Right lobe of liver (tissue), 6 donors: ENCODE measurements around the gene CELSR1. TPM values are rescaled to one million over a fixed set of nuclear protein-coding genes. Genes with fewer than 3 reads are reported as not detected.

Experiments
- ATAC-seq, 4 donors: fragments of 200-7000 bp; cut with Tn5 transposase; one replicate each; pipeline ENCODE4 v1.9.1; 2020; ENCODE audit warnings: mild to moderate bottlenecking in 4 of 4, moderate library complexity in 4 of 4
- DNase-seq, 3 donors: peaks; one replicate each; pipeline ENCODE4 v3.0.0-alpha.2; 2020
- H3K27ac ChIP-seq, 3 donors: fragments of 200-600 bp; one replicate each; pipeline ENCODE4 v1.8.0; 2022
- H3K27me3 ChIP-seq, 2 donors: fragments of 200-600 bp; one replicate each; pipeline ENCODE4 v1.8.0; 2022
- H3K36me3 ChIP-seq, 4 donors: fragments of 200-600 bp; sonication (generic) in 1 of 4; one replicate each; pipeline versions ENCODE4 v1.5.1 to v1.8.0; 2017 to 2022; ENCODE audit warnings: control low read depth in 1 of 4
- H3K4me1 ChIP-seq, 4 donors: fragments of 200-600 bp; sonication (generic) in 1 of 4; one replicate each; pipeline versions ENCODE4 v1.5.1 to v1.8.0; 2017 to 2022; ENCODE audit warnings: control low read depth in 1 of 4
- H3K4me3 ChIP-seq, 3 donors: fragments of 200-600 bp; one replicate each; pipeline ENCODE4 v1.8.0; 2022
- H3K9me3 ChIP-seq, 4 donors: fragments of 200-600 bp; sonication (generic) in 1 of 4; one replicate each; pipeline versions ENCODE4 v1.5.1 to v1.8.0; 2017 to 2022; ENCODE audit warnings: control low read depth in 1 of 4
- POLR2A ChIP-seq: fragments of 450-650 bp; IDR thresholded peaks from one replicate; pipeline ENCODE4 v1.6.1; 2017; ENCODE audit warnings: antibody characterized with exemption, mild to moderate bottlenecking
- WGBS: methylation state at CpG from one replicate; pipeline ENCODE4 v1.1.6; 2018; ENCODE audit warnings: low coverage, low lambda C conversion rate; ENCODE audit not compliant: insufficient coverage; ENCODE audit errors: missing lambda C conversion rate; 5-methylcytosine and 5-hydroxymethylcytosine counted together
- intact Hi-C, 2 donors: fragments of 100-400 bp; cut with DNase I; formaldehyde crosslinking; loops; one replicate each; pipeline versions ENCODE4 v1.11.2 to v1.14.1; 2022
- total RNA-seq, 6 experiments: library from RNA; depleted of rRNA in 2 of 6; stranded (reverse); fragments of >200 nt in 2 of 6; fragmentation: NEBNext Ultra II Directional in 3 of 6; extraction: Animal tissue kit (Norgen Biotek cat#: 25700) in 3 of 6; gene quantifications; one replicate each; pipeline versions ENCODE4 v1.1.0 to v1.2.4, GENCODE V29; 2016 to 2023
- TF ChIP-seq, protein P1 (sequence below), 4 donors: fragments of 200-600 bp in 3 of 4; fragments of 450-650 bp in 1 of 4; IDR thresholded peaks; one replicate each; pipeline versions ENCODE4 v1.5.1 to v1.8.0; 2016 to 2022; ENCODE audit warnings: antibody characterized with exemption in 4 of 4, mild to moderate bottlenecking in 2 of 4
- donor health status: DM: no; HTN: yes; CAD: no.
- donor health status: DM: no; HTN: no; CAD: no.
- donor health status: DM: no; HTN: no; CAD: no.
- donor health status: DM: no; HTN: yes; CAD: no.
- donor health status: DM: no; HTN: yes; CAD: no.

Gene CELSR1
- total RNA-seq, 6 experiments from 2014 or later = 2.9 to 8.2 (median 5.0) TPM

DNA sequence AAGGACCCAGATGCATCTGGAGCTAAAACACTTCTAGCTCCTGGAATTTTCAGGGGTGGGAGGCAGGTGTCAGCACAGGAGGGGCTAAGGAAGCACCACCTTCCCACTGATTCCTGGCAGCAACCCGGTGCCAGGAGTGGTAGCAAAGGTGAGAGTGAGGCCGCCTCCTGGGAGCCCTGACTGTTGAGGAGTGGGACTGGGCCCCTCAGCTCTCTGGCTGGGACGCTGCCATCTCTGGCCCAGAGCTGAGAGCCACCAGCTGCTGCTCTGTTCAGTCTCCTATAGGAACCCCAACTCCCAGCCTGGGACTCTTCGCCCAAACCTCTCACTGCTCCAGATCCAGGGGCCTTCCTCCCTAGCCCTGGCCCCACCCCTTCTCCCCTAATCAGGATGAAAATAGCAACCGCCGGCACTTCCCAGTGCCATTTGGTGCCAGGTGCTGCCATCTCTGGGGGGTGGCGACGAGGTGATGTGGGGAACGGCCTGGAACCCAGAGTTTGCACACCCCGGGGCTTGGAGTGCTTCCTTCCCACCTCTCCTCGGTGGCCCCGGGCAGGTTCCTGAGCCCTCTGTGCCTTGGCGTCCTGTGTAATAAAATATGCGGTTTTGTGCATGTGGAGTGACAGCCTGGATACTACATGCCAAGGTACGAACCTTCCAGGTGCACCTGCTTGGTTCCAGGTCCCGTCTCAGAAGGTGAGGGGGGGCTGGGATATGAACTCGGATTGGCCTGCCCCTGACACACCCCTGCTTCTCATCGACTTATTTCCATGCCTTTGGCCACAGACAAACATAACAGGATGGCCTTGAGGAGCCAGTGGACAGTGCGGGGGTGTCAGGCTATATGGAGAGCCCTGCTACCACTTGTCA lies 35.7 kb upstream of the CELSR1 start:
- WGBS = no CpG with 5 or more reads among the region's 19 CpGs
- intact Hi-C loops = loop anchor here in 1 of 2 donors (10.0 kb wide), 1 partner anchor 82 kb away; no protein-coding TSS in a partner anchor

DNA sequence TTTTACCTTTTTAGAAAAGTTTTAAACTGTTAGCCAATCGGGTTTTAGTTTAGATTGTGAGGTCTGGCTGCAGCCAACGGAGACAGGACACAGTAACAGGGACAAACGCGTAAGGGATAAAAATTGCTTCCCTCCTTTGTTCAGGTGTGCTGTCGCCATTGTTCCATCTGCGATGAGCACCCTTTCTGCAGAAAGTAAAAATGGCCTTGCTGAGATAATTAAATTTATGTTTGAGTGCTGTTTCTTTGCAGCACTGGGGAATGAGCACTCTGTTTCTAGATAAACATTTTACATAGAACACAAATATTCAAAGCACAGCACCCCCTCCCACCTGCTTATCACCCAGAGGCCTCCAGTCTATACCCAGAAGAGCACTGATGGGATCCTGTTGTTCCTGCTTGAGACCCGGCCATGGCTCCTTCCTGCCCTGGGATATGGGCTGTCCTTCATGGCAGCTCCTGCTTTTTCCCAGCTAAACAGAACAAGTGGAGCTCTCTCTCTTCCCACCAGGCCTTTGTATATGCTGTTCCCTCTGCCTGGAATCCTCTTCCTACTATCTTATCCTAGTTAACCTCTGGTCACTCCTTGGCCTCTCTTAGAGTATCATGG lies 34.3 kb upstream of the CELSR1 start:
- Histone ChIP-seq H3K27me3 (no peaks in the 10 kb centered on the region), H3K27ac (no peak overlapping the region), H3K4me3 (no peak overlapping the region), H3K36me3 (no peaks in the 10 kb centered on the region), H3K4me1 (peaks cover 0 to 21% (median 10%) of the 10 kb centered on the region in 4 donors), H3K9me3 (no peaks in the 10 kb centered on the region)
- intact Hi-C loops = loop anchor here in 1 of 2 donors (10.0 kb wide), 1 partner anchor 83 kb away; no protein-coding TSS in a partner anchor
- ATAC-seq (no peak), DNase-seq (peak in 2 of 3 donors; percentile 8 to 15)
- whole genome bisulfite sequencing = 68% methylated on average over 7 of the region's 7 CpGs
- TF ChIP-seq, protein P1, sequence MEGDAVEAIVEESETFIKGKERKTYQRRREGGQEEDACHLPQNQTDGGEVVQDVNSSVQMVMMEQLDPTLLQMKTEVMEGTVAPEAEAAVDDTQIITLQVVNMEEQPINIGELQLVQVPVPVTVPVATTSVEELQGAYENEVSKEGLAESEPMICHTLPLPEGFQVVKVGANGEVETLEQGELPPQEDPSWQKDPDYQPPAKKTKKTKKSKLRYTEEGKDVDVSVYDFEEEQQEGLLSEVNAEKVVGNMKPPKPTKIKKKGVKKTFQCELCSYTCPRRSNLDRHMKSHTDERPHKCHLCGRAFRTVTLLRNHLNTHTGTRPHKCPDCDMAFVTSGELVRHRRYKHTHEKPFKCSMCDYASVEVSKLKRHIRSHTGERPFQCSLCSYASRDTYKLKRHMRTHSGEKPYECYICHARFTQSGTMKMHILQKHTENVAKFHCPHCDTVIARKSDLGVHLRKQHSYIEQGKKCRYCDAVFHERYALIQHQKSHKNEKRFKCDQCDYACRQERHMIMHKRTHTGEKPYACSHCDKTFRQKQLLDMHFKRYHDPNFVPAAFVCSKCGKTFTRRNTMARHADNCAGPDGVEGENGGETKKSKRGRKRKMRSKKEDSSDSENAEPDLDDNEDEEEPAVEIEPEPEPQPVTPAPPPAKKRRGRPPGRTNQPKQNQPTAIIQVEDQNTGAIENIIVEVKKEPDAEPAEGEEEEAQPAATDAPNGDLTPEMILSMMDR (IDR thresholded peaks at IDR 0.05) = no peak
- TF ChIP-seq POLR2A = no peak

More for the DNA sequence above, 35.7 kb upstream of the CELSR1 start:
- peaks cover 0 to 26% (median 13%) of the 10 kb centered on the region in 4 donors for H3K4me1 ChIP-seq
- no peak overlapping the region for H3K4me3 ChIP-seq
- no peaks in the 10 kb centered on the region for H3K9me3 ChIP-seq
- ATAC-seq (no peak), DNase-seq (peak; percentile 13 to 42 (median 40))
- no peak overlapping the region for H3K27ac ChIP-seq
- no peaks in the 10 kb centered on the region for H3K27me3 ChIP-seq
- TF ChIP-seq, protein P1 (IDR thresholded peaks at IDR 0.05) = no peak
- TF ChIP-seq POLR2A = no peak
- no peaks in the 10 kb centered on the region for H3K36me3 ChIP-seq

DNA sequence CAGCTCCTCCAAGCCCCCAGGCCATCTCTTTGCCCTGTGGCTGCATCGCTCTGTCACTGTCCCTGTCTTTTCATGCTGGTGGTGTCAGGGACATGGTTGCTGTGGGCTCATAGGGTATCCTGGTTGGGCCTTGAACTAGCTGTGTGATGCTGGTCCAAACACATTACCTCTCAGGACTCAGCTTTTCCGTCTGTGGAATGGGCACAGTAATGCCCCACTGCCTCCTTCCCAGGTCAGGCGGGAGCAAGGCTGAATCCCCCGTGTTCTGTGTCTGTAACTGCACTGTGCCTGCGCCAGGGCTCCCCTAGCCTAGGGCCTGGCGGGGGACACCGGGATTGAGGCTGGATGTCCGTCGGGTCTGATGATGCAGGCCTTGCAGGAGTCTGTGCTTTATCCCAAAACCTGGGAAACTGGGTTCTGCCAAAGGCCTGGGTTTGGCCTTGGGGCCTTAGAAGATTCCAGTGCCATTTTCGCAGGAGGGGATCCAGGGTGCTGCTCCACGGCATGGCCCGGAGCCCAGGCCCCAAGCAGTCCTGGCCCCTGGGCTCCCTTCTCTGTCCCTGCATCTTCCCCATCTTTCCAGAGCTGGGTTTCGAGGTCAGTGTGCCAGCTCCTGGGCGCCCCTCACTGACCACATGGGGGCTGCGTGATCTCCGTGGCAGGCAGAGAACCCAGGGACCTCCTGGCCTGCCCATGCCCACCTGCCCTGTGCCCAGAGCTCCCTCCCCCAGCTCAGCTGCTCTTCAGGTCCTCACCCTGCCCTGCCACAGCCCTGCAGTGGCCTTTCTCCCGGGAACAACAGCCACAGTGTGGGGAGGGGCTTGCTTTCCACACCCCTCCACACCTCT lies 32.7 kb upstream of the CELSR1 start:
- TF ChIP-seq POLR2A = no peak
- TF ChIP-seq, protein P1 (IDR thresholded peaks at IDR 0.05) = no peak
- Histone ChIP-seq H3K4me1 (peaks cover 0 to 7% (median 3%) of the 10 kb centered on the region in 4 donors), H3K36me3 (no peaks in the 10 kb centered on the region), H3K27me3 (no peaks in the 10 kb centered on the region), H3K27ac (no peak overlapping the region), H3K9me3 (no peaks in the 10 kb centered on the region), H3K4me3 (no peak overlapping the region)
- WGBS = 100% methylated on average over 1 of the region's 17 CpGs
- intact Hi-C loops = loop anchor here in 1 of 2 donors (10.0 kb wide), 1 partner anchor 85 kb away; no protein-coding TSS in a partner anchor
- ATAC-seq (no peak), DNase-seq (peak in 2 of 3 donors; percentile 31 to 39)
